Measurements from ENCODE around the gene MS4A14. TPM values are rescaled to one million over a fixed set of nuclear protein-coding genes. Genes with fewer than 3 reads are reported as not detected.

Gene MS4A14
- total and polyA plus RNA-seq, 2 donors (not counting 1 experiment from before 2014, with no cell fraction given): 3.4 to 5.4 TPM

DNA sequence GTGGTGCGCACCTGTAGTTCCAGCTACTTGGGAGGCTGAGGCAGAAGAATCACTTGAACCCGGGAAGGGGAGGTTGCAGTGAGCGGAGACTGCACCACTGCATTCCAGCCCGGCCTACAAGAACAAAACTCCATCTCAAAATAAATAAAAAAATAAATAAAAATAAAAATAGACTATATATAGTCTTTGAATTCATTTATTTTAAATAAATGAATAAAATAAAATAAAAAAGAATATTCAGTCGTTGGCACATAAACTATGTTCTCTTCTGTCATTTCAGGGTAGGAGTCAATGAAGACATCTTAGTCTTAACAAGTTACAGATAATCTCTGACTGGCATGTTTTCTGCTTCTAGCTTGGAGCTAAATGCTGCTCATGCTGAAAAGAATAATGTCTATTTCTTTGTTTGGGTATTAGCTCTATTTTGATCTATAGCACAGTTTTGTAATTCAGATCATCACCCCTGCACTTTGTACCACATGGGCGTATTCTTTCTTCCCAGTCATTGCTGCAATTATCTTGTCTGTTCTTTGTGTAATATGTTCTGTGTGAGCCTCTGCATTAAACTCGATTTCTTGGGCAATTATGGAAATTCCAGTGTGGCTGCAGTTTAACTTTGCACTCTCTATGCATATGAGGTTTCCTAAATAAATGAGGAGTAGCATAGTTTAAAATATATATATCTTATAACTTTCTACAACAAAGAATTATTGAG, 1.4 kb upstream of the MS4A14 start:
- intact Hi-C loops (cut with micrococcal nuclease): loop anchor here (5.0 kb wide), 1 partner anchor 37 kb away; no protein-coding TSS in a partner anchor
- Histone ChIP-seq H4K20me1 (ENCODE audit: control insufficient read depth, insufficient read depth, low read length, poor library complexity, severe bottlenecking) (no peaks in the 10 kb centered on the region), H3K36me3 (replicated peaks in 1 of 2; ENCODE audit: control extremely low read depth in 1 of 2, control insufficient read depth in 1 of 2, extremely low read depth in 1 of 2, insufficient read depth in 2 of 2, low read length in 1 of 2) (peaks cover 0 to 4% of the 10 kb centered on the region in 2 experiments), H3K79me2 (ENCODE audit: control insufficient read depth, insufficient read depth, low read length) (peaks cover 22% of the 10 kb centered on the region), H3K9ac (ENCODE audit: low read length) (no peak overlapping the region), H3K4me1 (ENCODE audit: control insufficient read depth in 2 of 2, insufficient read depth in 2 of 2, low read length in 2 of 2) (peaks cover 47 to 54% of the 10 kb centered on the region in 2 donors), H3K4me3 (ENCODE audit: control extremely low read depth in 1 of 5, extremely low read depth in 1 of 5, insufficient read depth in 1 of 5, low read depth in 2 of 5, low read length in 4 of 5) (no peak overlapping the region), H3K9me3 (ENCODE audit: control extremely low read depth in 1 of 3, control insufficient read depth in 2 of 3, insufficient read depth in 1 of 3, low read length in 2 of 3) (no peaks in the 10 kb centered on the region), H2AFZ (ENCODE audit: insufficient read depth, low read depth, low read length, poor library complexity, severe bottlenecking) (no peak overlapping the region), H3K27me3 (replicated peaks in 1 of 4; ENCODE audit: control extremely low read depth in 1 of 4, control insufficient read depth in 3 of 4, insufficient read depth in 4 of 4, low read length in 3 of 4) (no peaks in the 10 kb centered on the region), H3K4me2 (replicated peaks; ENCODE audit: low read depth, low read length, poor library complexity, severe bottlenecking) (no peak overlapping the region), H3K27ac (ENCODE audit: low read length in 2 of 2) (no peak overlapping the region)
- no CpG with 5 or more reads among the region's 7 CpGs for WGBS (ENCODE audit: insufficient coverage)
- H3K9me3 Mint-ChIP-seq (ENCODE audit: insufficient read depth): no peaks in the 10 kb centered on the region
- ChIA-PET CTCF (interaction anchor here (1.7 kb wide), 1 partner anchor 31 kb away, joined by 4 read pairs; no protein-coding TSS in a partner anchor), POLR2A (no interaction called here)
- no peaks in the 10 kb centered on the region for H3K27me3 Mint-ChIP-seq
- no peak for DNase-seq
- ATAC-seq (ENCODE audit: low read depth): no peak
- no peak overlapping the region for H3K4me3 Mint-ChIP-seq
- H3K27ac Mint-ChIP-seq: peak overlapping the region; percentile 4
- TF ChIP-seq EZH2 (IDR thresholded peaks at IDR 0.05; ENCODE audit: borderline replicate concordance, insufficient read depth, low read depth, low read length, poor library complexity, severe bottlenecking): no peak
- TF ChIP-seq, protein P1, sequence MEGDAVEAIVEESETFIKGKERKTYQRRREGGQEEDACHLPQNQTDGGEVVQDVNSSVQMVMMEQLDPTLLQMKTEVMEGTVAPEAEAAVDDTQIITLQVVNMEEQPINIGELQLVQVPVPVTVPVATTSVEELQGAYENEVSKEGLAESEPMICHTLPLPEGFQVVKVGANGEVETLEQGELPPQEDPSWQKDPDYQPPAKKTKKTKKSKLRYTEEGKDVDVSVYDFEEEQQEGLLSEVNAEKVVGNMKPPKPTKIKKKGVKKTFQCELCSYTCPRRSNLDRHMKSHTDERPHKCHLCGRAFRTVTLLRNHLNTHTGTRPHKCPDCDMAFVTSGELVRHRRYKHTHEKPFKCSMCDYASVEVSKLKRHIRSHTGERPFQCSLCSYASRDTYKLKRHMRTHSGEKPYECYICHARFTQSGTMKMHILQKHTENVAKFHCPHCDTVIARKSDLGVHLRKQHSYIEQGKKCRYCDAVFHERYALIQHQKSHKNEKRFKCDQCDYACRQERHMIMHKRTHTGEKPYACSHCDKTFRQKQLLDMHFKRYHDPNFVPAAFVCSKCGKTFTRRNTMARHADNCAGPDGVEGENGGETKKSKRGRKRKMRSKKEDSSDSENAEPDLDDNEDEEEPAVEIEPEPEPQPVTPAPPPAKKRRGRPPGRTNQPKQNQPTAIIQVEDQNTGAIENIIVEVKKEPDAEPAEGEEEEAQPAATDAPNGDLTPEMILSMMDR (IDR thresholded peaks at IDR 0.05): no peak
- peaks cover 64% of the 10 kb centered on the region for H3K4me1 Mint-ChIP-seq

DNA sequence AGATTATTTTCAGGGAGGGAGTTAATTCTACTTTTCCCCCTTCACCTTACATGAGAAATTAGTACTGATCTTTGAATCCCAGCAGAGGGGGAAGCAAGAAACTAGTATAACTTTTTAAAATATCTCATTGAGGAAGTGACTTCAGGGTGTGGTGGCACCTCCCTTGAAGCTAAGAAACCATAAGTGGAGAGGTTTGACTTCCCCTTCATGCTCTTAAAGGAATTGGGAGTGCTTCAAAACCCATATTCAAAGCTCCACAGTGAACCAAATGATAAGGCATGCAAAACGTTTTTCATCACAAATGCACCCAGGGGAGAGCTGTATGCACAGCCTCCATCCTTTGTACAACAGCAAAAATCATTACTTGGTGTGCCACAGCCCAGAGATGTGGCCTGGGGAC, 540 bp downstream of the MS4A14 start:
- intact Hi-C loops (cut with micrococcal nuclease): loop anchor here (1.0 to 5.0 kb wide), 4 partner anchors 18 to 59 kb away; partner anchors contain the start of genes MS4A1 and MS4A7
- H3K4me3 Mint-ChIP-seq: peak overlapping the region; percentile 70
- ChIA-PET CTCF (interaction anchor here (0.7 to 3.4 kb wide), 12 partner anchors 15 to 90 kb away, joined by 3 to 26 read pairs (median 4); partner anchors contain the start of genes MS4A1 and MS4A7), POLR2A (interaction anchor here (0.5 to 1.5 kb wide), 7 partner anchors 9 to 366 kb away, joined by 3 to 11 read pairs (median 4); partner anchors contain the start of gene MS4A1)
- Histone ChIP-seq H2AFZ (ENCODE audit: insufficient read depth, low read depth, low read length, poor library complexity, severe bottlenecking) (peak overlapping the region; percentile 8), H3K27me3 (replicated peaks in 1 of 4; ENCODE audit: control extremely low read depth in 1 of 4, control insufficient read depth in 3 of 4, insufficient read depth in 4 of 4, low read length in 3 of 4) (no peaks in the 10 kb centered on the region), H3K4me2 (replicated peaks; ENCODE audit: low read depth, low read length, poor library complexity, severe bottlenecking) (peak overlapping the region; percentile 65), H3K4me3 (ENCODE audit: control extremely low read depth in 1 of 5, extremely low read depth in 1 of 5, insufficient read depth in 1 of 5, low read depth in 2 of 5, low read length in 4 of 5) (peak overlapping the region in 3 of 5 experiments; percentile 7 to 23 (median 16)), H3K9me3 (ENCODE audit: control extremely low read depth in 1 of 3, control insufficient read depth in 2 of 3, insufficient read depth in 1 of 3, low read length in 2 of 3) (peaks cover 0 to 4% (median 0%) of the 10 kb centered on the region in 3 donors), H3K9ac (ENCODE audit: low read length) (peak overlapping the region; percentile 30), H3K4me1 (ENCODE audit: control insufficient read depth in 2 of 2, insufficient read depth in 2 of 2, low read length in 2 of 2) (peaks cover 32 to 41% of the 10 kb centered on the region in 2 donors), H3K27ac (ENCODE audit: low read length in 2 of 2) (peak overlapping the region; percentile 74 to 79), H3K79me2 (ENCODE audit: control insufficient read depth, insufficient read depth, low read length) (peaks cover 11% of the 10 kb centered on the region), H4K20me1 (ENCODE audit: control insufficient read depth, insufficient read depth, low read length, poor library complexity, severe bottlenecking) (no peaks in the 10 kb centered on the region), H3K36me3 (replicated peaks in 1 of 2; ENCODE audit: control extremely low read depth in 1 of 2, control insufficient read depth in 1 of 2, extremely low read depth in 1 of 2, insufficient read depth in 2 of 2, low read length in 1 of 2) (peaks cover 0 to 4% of the 10 kb centered on the region in 2 experiments)
- peak; percentile 80 for DNase-seq
- peaks cover 6% of the 10 kb centered on the region for H3K9me3 Mint-ChIP-seq (ENCODE audit: insufficient read depth)
- peak; percentile 92 for ATAC-seq (ENCODE audit: low read depth)
- 0% methylated on average over 1 of the region's 1 CpG for WGBS (ENCODE audit: insufficient coverage)
- no peaks in the 10 kb centered on the region for H3K27me3 Mint-ChIP-seq
- TF ChIP-seq, protein P1 (IDR thresholded peaks at IDR 0.05): no peak
- no peak for TF ChIP-seq EZH2 (IDR thresholded peaks at IDR 0.05; ENCODE audit: borderline replicate concordance, insufficient read depth, low read depth, low read length, poor library complexity, severe bottlenecking)
- peak overlapping the region; percentile 86 for H3K27ac Mint-ChIP-seq
- peaks cover 69% of the 10 kb centered on the region for H3K4me1 Mint-ChIP-seq
